Transverse colon (tissue), 4 donors: Measurements from ENCODE around the gene CNTN4.

ENCODE experiments used
- POLR2A ChIP-seq: fragments of 450-650 bp; IDR thresholded peaks from one replicate; pipeline ENCODE4 v1.6.1; 2016; ENCODE audit warnings: antibody characterized with exemption, mild to moderate bottlenecking, moderate library complexity
- POLR2AphosphoS5 ChIP-seq, 3 donors: sonication (generic); formaldehyde crosslinking; IDR thresholded peaks; one replicate each; pipeline ENCODE4 v1.6.1; 2016; ENCODE audit warnings: antibody characterized with exemption in 3 of 3
- TF ChIP-seq, protein P1 (sequence below), 5 experiments: fragments of 200-600 bp in 3 of 5; fragments of 450-650 bp in 2 of 5; sonication (generic) in 3 of 5; IDR thresholded peaks; 1 replicate in 2 of 5; 2 replicates in 3 of 5; pipeline ENCODE4 v1.5.1; 2016 to 2017; ENCODE audit warnings: antibody characterized with exemption in 5 of 5, inconsistent platforms in 3 of 5, mild to moderate bottlenecking in 2 of 5, moderate library complexity in 1 of 5

DNA sequence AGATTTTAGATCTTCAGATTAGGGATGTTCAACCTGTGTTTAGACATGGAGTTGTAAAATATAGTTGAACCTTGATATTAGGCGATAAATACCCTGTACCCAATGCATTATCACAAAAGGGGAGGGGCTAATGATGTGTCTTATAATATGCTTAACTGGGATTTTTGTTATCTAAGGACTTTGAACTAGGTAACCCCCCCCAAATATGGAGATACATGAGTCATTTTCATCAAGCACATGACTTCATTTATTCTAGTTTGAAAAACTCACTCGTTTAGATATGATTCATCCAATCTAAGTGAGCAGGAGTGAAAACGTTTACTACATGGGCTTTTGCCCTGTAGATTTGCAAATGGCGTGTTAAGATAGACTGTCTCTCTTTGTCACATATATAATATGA lies 799.2 kb downstream of the CNTN4 start:
- TF ChIP-seq POLR2A (no peak), POLR2AphosphoS5 (IDR thresholded peaks at IDR 0.05) (no peak)
- TF ChIP-seq, protein P1, sequence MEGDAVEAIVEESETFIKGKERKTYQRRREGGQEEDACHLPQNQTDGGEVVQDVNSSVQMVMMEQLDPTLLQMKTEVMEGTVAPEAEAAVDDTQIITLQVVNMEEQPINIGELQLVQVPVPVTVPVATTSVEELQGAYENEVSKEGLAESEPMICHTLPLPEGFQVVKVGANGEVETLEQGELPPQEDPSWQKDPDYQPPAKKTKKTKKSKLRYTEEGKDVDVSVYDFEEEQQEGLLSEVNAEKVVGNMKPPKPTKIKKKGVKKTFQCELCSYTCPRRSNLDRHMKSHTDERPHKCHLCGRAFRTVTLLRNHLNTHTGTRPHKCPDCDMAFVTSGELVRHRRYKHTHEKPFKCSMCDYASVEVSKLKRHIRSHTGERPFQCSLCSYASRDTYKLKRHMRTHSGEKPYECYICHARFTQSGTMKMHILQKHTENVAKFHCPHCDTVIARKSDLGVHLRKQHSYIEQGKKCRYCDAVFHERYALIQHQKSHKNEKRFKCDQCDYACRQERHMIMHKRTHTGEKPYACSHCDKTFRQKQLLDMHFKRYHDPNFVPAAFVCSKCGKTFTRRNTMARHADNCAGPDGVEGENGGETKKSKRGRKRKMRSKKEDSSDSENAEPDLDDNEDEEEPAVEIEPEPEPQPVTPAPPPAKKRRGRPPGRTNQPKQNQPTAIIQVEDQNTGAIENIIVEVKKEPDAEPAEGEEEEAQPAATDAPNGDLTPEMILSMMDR (IDR thresholded peaks at IDR 0.05): no peak
